Pancreas (tissue), 10 donors: ENCODE measurements around the gene FKBP5. TPM values are rescaled to one million over a fixed set of nuclear protein-coding genes. Genes with fewer than 3 reads are reported as not detected.
"Not testable (repeated sequence)": the region's sequence is repeated elsewhere in the genome, so short reads cannot be mapped to it uniquely, and the experiment has no call there.

Source experiments
- ATAC-seq, 4 donors: fragments of 200-7000 bp; cut with Tn5 transposase; one replicate each; pipeline versions ENCODE4 v1.8.0 to v1.9.1; 2020; ENCODE audit warnings: mild to moderate bottlenecking in 4 of 4, moderate library complexity in 4 of 4
- DNase-seq, 6 donors: peaks; one replicate each; pipeline ENCODE4 v3.0.0-alpha.2; 2020
- FAIRE-seq: peaks from 2 replicates; lab custom pipeline; 2012; peaks lifted over from hg19 to GRCh38; lab: Jason Lieb, UNC
- H3K27ac ChIP-seq, 4 donors: fragments of 200-600 bp; sonication (generic); 1 replicate in 3 of 4; 2 replicates in 1 of 4; pipeline versions ENCODE4 v1.5.0 to v1.8.0; 2020
- H3K27me3 ChIP-seq, 4 donors: fragments of 200-600 bp; one replicate each; pipeline ENCODE4 v1.8.0; 2021
- H3K36me3 ChIP-seq, 3 donors: fragments of 200-600 bp; sonication (generic) in 1 of 3; one replicate each; pipeline versions ENCODE4 v1.5.0 to v1.8.0; 2020 to 2021
- H3K4me1 ChIP-seq, 3 donors: fragments of 200-600 bp; one replicate each; pipeline ENCODE4 v1.8.0; 2021
- H3K4me3 ChIP-seq, 4 donors: fragments of 200-600 bp; sonication (generic) in 2 of 4; one replicate each; pipeline versions ENCODE4 v1.5.0 to v1.8.0; 2020 to 2021
- H3K9me3 ChIP-seq, 4 donors: fragments of 200-600 bp; one replicate each; pipeline ENCODE4 v1.8.0; 2021
- WGBS, 2 donors: extraction: QIAGEN DNeasy Blood & Tissue Kit; methylation state at CpG; one replicate each; pipeline ENCODE4 v1.1.7; 2013; 5-methylcytosine and 5-hydroxymethylcytosine counted together
- intact Hi-C, 3 donors: fragments of 100-400 bp; cut with DNase I; formaldehyde crosslinking; loops; one replicate each; pipeline versions ENCODE4 v1.11.1 to v1.14.2; 2022
- polyA plus RNA-seq, 2 donors: library from polyadenylated mRNA; stranded (reverse); fragments of 200-250 nt; gene quantifications; one replicate each; pipeline ENCODE4 v1.2.3, GENCODE V29; 2013
- total RNA-seq, 6 donors: library from RNA; stranded (reverse); fragmentation: NEBNext Ultra II Directional in 4 of 6; extraction: Animal tissue kit (Norgen Biotek cat#: 25700) in 4 of 6; gene quantifications; one replicate each; pipeline versions ENCODE4 v1.2.1 to v1.2.4, GENCODE V29; 2021 to 2023
- TF ChIP-seq, protein P1 (sequence below), 4 donors: fragments of 200-600 bp; sonication (generic) in 3 of 4; IDR thresholded peaks; one replicate each; pipeline versions ENCODE4 v1.5.0 to v1.8.0; 2021; ENCODE audit warnings: antibody characterized with exemption in 4 of 4
- donor health status: healthy with polysubstance abuse.
- donor health status: DM: no; HTN: no; CAD: no; lungs with moderate emphysema.
- donor health status: DM: no; HTN: no; CAD: no.
- donor health status: control.
- donor health status: control.
- donor health status: Bipolar disorder and iron deficiency.
- donor health status: DM: yes; HTN: yes; CAD: no.
- donor health status: DM: no; HTN: no; CAD: no.
- donor health status: DM: no; HTN: no; CAD: no.
- donor health status: DM: yes; HTN: yes; CAD: no.

FKBP5 gene
- total and polyA plus RNA-seq, 8 donors, result 13.0 to 78.4 (median 50.3) TPM

DNA sequence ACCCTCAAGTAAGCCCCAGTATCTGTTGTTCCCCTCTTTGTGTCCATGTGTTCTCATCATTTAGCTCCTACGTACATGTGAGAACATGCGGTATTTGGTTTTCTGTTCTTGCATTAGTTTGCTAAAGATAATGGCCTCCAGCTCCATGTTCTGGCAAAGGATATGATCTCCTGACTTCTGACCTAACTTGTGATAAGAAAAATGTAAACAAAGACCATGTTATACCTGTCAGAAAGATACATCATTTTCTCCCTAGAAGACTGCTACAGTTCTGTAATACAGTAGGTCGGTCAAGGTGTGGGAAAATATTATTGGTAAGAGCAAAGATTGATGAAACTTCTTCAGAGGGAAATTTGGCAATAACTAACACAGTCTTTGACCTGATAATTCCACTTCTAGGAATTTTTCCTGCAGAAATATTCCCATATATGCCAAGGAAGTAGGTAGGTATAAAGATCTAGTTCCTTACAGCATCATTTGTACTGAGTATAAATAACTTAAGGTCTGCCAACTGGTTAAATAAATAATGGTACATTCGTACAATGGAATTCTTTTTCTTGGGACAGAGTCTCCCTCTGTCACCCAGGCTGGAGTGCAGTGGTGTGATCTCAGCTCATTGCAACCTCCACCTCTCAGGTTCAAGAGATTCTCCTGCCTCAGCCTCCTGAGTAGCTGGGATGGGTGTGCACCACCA is 19.1 kb upstream of the FKBP5 start:
- Histone ChIP-seq H3K4me1 (peaks cover 0 to 5% (median 0%) of the 10 kb centered on the region in 3 donors), H3K36me3 (no peaks in the 10 kb centered on the region), H3K27me3 (no peaks in the 10 kb centered on the region), H3K4me3 (no peak overlapping the region), H3K9me3 (no peaks in the 10 kb centered on the region), H3K27ac (no peak overlapping the region)
- peak in 3 of 4 donors; percentile 80 to 89 (median 86) for ATAC-seq
- no peak for FAIRE-seq
- intact Hi-C loops, result no loop called here
- no peak for DNase-seq
- WGBS, 2 donors, result 32 to 36% methylated on average over 4 of the region's 4 CpGs
- TF ChIP-seq, protein P1, sequence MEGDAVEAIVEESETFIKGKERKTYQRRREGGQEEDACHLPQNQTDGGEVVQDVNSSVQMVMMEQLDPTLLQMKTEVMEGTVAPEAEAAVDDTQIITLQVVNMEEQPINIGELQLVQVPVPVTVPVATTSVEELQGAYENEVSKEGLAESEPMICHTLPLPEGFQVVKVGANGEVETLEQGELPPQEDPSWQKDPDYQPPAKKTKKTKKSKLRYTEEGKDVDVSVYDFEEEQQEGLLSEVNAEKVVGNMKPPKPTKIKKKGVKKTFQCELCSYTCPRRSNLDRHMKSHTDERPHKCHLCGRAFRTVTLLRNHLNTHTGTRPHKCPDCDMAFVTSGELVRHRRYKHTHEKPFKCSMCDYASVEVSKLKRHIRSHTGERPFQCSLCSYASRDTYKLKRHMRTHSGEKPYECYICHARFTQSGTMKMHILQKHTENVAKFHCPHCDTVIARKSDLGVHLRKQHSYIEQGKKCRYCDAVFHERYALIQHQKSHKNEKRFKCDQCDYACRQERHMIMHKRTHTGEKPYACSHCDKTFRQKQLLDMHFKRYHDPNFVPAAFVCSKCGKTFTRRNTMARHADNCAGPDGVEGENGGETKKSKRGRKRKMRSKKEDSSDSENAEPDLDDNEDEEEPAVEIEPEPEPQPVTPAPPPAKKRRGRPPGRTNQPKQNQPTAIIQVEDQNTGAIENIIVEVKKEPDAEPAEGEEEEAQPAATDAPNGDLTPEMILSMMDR (IDR thresholded peaks at IDR 0.05), result no peak

DNA sequence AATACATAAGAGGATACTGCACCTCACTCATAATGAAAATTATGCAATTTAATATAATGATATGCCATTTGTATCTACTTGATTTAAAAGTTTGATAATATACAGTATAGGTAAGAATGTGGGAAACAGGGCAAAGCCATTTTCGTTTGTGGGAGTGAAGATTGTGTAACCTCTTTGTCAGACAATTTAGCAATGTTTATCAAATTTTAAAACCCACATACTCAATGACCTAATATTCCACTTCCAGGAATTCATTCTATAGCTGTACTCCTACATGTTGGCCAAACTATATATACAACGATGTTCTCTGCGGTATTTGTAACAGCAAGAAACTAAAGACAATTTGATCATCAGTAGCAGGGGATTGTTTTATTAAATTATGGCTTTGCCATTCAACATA is 17.8 kb upstream of the FKBP5 start:
- DNase-seq (no peak), FAIRE-seq (no peak), ATAC-seq (no peak)
- Histone ChIP-seq H3K27ac (no peak overlapping the region), H3K4me3 (no peak overlapping the region), H3K9me3 (no peaks in the 10 kb centered on the region), H3K27me3 (no peaks in the 10 kb centered on the region), H3K36me3 (no peaks in the 10 kb centered on the region), H3K4me1 (peaks cover 0 to 5% (median 0%) of the 10 kb centered on the region in 3 donors)
- TF ChIP-seq, protein P1 (IDR thresholded peaks at IDR 0.05), result no peak
- intact Hi-C loops, result no loop called here
- 78 to 80% methylated on average over 3 of the region's 3 CpGs for WGBS, 2 donors

DNA sequence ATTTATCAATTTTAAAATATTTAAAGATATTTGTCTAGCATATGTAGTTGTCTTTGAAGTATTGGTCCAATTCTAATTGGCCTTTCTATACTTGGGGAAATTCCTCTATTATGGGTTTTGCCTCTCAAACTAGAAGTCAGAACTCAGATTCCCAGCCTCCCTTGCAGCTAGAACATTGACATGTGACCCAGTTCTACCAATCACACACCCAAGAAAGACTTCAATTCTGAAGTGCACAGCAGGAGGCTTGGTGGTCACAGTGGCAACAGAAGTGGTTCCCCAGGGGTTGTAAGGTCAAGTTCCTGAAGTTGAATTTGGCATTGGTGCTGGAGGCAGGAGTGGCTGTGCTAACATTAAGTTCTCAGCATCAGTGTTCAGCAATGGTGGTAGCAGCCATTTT is 14.8 kb upstream of the FKBP5 start:
- DNase-seq, result no peak
- no peak for ATAC-seq
- no peaks in the 10 kb centered on the region for H3K27me3 ChIP-seq
- no peak overlapping the region for H3K27ac ChIP-seq
- TF ChIP-seq, protein P1 (IDR thresholded peaks at IDR 0.05), result no peak
- no peaks in the 10 kb centered on the region for H3K9me3 ChIP-seq
- FAIRE-seq, result no peak
- intact Hi-C loops, result no loop called here
- peaks cover 0 to 5% (median 0%) of the 10 kb centered on the region in 3 donors for H3K4me1 ChIP-seq
- H3K4me3 ChIP-seq, result no peak overlapping the region
- H3K36me3 ChIP-seq, result no peaks in the 10 kb centered on the region

DNA sequence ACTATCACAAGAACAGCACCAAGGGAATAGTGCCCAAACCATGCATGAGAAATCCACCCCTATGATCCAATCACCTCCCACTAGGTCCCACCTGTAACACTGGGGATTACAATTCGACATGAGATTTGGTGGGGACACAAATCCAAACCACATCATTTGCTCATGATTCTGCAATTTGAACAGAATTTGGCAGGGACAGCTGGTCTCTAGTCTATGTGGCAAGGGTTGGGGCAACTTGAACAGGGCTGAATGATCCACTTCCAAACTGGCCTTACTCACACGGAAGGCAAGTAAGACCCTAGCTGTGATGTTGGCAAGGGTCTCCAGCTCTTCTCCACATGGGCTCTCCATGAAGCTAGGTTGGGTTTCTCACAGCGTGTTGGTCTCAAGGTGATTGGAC is 10.1 kb upstream of the FKBP5 start:
- no peaks in the 10 kb centered on the region for H3K36me3 ChIP-seq
- no peaks in the 10 kb centered on the region for H3K27me3 ChIP-seq
- no peaks in the 10 kb centered on the region for H3K4me1 ChIP-seq
- 81 to 96% methylated on average over 3 of the region's 3 CpGs for WGBS, 2 donors
- DNase-seq (no peak), ATAC-seq (no peak), FAIRE-seq (no peak)
- H3K4me3 ChIP-seq, result no peak overlapping the region
- TF ChIP-seq, protein P1 (IDR thresholded peaks at IDR 0.05), result no peak
- H3K9me3 ChIP-seq, result no peaks in the 10 kb centered on the region
- intact Hi-C loops, result no loop called here
- H3K27ac ChIP-seq, result no peak overlapping the region

DNA sequence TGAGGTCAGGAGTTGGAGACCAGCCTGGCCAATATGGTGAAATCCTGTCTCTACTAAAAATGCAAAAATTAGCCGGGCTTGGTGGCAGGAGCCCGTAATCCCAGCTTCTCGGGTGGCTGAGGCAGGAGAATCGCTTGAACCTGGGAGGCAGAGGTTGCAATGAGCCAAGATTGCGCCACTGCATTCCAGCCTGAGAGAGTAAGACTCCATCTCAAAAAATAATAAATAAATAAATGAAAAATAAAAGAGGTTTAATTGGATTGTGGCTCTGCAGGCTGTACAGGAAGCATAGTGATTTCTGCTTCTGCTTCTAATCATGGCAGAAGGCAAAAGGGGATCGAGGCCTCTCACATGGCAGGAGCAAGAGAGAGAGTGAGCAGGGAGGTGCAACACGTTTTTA is 9.7 kb upstream of the FKBP5 start:
- H3K27ac ChIP-seq, H3K36me3 ChIP-seq, ATAC-seq, FAIRE-seq, H3K9me3 ChIP-seq, DNase-seq, H3K4me1 ChIP-seq, H3K27me3 ChIP-seq, H3K4me3 ChIP-seq, intact Hi-C loops: not testable (repeated sequence)
- WGBS, 2 donors, result 86 to 92% methylated on average over 7 of the region's 7 CpGs
